WERI-Rb-1 (cell line): ENCODE measurements around the gene ABHD12.

Experiments
- DNase-seq: peaks from one replicate; pipeline ENCODE4 v3.0.0-alpha.2; 2020
- H3K27ac ChIP-seq: fragments of 250-450 bp; sonication (Bioruptor Pico); 2 replicates; pipeline ENCODE4 v1.5.1; 2020; ENCODE audit warnings: mild to moderate bottlenecking, moderate library complexity
- H3K27me3 ChIP-seq: fragments of 250-450 bp; sonication (Bioruptor Pico); 2 replicates; pipeline ENCODE4 v1.5.1; 2021; ENCODE audit warnings: mild to moderate bottlenecking, low read depth, moderate library complexity; ENCODE audit not compliant: insufficient read depth, severe bottlenecking
- H3K36me3 ChIP-seq: fragments of 250-450 bp; sonication (Bioruptor Pico); 2 replicates; pipeline ENCODE4 v1.5.1; 2020; ENCODE audit warnings: mild to moderate bottlenecking, moderate library complexity
- H3K4me3 ChIP-seq: 2 replicates; pipeline ENCODE4 v1.5.1; 2011; ENCODE audit warnings: low read depth, mild to moderate bottlenecking, control low read depth, low read length
- H3K9me3 ChIP-seq: fragments of 250-450 bp; sonication (Bioruptor Pico); 2 replicates; pipeline ENCODE4 v1.5.1; 2021; ENCODE audit warnings: mild to moderate bottlenecking, moderate library complexity; ENCODE audit not compliant: severe bottlenecking
- TF ChIP-seq, protein P1 (sequence below): IDR thresholded peaks from 2 replicates; pipeline ENCODE4 v1.5.1; 2011; ENCODE audit warnings: low read depth, mild to moderate bottlenecking, control low read depth, inconsistent platforms, low read length

ABHD12 gene

DNA sequence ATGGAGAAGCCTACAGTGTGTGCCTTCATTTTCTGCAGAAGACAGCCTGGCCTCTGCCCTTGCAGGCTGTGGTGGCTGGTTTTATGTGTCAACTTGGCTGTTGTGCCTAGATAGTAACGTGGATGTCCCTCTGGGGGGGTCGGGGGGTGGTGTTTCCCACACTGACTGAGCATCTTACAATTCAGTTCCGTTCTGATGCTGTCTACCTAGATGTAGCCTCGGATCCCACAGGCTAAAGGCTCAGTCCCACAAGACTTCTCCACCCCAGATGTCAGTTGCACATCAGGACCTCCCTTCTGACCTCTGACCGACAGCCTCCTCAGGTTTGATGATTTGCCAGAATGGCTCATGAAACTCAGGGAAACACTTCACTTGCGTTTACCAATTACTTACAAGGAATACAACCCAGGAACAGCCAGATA lies 138.4 kb downstream of the ABHD12 start:
- peak overlapping the region; percentile 90 for H3K27ac ChIP-seq
- peaks cover 37% of the 10 kb centered on the region for H3K36me3 ChIP-seq
- no peak for DNase-seq
- H3K4me3 ChIP-seq, result no peak overlapping the region
- TF ChIP-seq, protein P1, sequence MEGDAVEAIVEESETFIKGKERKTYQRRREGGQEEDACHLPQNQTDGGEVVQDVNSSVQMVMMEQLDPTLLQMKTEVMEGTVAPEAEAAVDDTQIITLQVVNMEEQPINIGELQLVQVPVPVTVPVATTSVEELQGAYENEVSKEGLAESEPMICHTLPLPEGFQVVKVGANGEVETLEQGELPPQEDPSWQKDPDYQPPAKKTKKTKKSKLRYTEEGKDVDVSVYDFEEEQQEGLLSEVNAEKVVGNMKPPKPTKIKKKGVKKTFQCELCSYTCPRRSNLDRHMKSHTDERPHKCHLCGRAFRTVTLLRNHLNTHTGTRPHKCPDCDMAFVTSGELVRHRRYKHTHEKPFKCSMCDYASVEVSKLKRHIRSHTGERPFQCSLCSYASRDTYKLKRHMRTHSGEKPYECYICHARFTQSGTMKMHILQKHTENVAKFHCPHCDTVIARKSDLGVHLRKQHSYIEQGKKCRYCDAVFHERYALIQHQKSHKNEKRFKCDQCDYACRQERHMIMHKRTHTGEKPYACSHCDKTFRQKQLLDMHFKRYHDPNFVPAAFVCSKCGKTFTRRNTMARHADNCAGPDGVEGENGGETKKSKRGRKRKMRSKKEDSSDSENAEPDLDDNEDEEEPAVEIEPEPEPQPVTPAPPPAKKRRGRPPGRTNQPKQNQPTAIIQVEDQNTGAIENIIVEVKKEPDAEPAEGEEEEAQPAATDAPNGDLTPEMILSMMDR, result no peak
- no peaks in the 10 kb centered on the region for H3K27me3 ChIP-seq
- no peaks in the 10 kb centered on the region for H3K9me3 ChIP-seq

GRCh38 chr20:25251558-25251957 lies 139.1 kb downstream of the ABHD12 start:
- TF ChIP-seq, protein P1, result no peak
- DNase-seq, result peak; percentile 40
- peak overlapping the region; percentile 0; the same call in 1 of the 2 replicates for H3K4me3 ChIP-seq

GRCh38 chr20:25251019-25251418 lies 139.6 kb downstream of the ABHD12 start:
- Histone ChIP-seq H3K27me3 (no peaks in the 10 kb centered on the region), H3K9me3 (no peaks in the 10 kb centered on the region), H3K36me3 (peaks cover 29% of the 10 kb centered on the region), H3K27ac (peak overlapping the region; percentile 90), H3K4me3 (no peak overlapping the region; the same call in 1 of the 2 replicates)
- peak; percentile 6 for DNase-seq
- TF ChIP-seq, protein P1, result no peak

More at GRCh38 chr20:25251558-25251957, 139.1 kb downstream of the ABHD12 start:
- Histone ChIP-seq H3K27me3 (no peaks in the 10 kb centered on the region), H3K27ac (peak overlapping the region; percentile 90), H3K36me3 (peaks cover 30% of the 10 kb centered on the region), H3K9me3 (no peaks in the 10 kb centered on the region)

DNA sequence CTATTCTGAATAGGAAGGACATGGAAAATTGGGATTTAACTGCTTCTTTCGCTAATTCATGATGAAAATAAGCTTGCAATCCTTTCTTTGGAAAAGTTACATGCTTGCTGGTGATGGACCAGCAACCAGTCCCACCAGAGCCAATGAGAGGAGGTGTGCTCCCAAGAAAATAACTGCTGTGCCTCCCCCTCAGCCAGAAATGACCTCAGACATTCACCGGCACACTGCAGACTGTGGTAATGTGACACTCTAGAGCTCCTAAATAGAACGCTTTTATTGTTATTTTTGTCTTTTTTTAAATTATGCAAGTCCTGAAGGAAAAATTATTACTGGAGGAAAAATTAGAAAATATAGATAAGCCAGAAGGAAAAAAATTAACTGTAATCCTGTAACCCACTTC lies 140.1 kb downstream of the ABHD12 start:
- Histone ChIP-seq H3K27ac (peak overlapping the region; percentile 90), H3K36me3 (peaks cover 29% of the 10 kb centered on the region), H3K9me3 (no peaks in the 10 kb centered on the region), H3K4me3 (peak overlapping the region; percentile 18), H3K27me3 (no peaks in the 10 kb centered on the region)
- TF ChIP-seq, protein P1, result no peak
- DNase-seq, result peak; percentile 2
